RPMI7951 (cell line): Measurements from ENCODE around the gene ALDH3A2. TPM values are rescaled to one million over a fixed set of nuclear protein-coding genes. Genes with fewer than 3 reads are reported as not detected.
A peak's percentile ranks its signal among the peaks of the same experiment; 100 is the strongest.
"Not testable (repeated sequence)": the region's sequence is repeated elsewhere in the genome, so short reads cannot be mapped to it uniquely, and the experiment has no call there.

Source experiments
- DNase-seq: peaks from one replicate; pipeline ENCODE4 v3.0.0-alpha.2; 2012; ENCODE audit warnings: low read depth
- total RNA-seq: library from RNA; depleted of rRNA; stranded (reverse); fragments of >200 nt; shearing (Covaris generic); gene quantifications from 2 replicates; pipeline ENCODE4 v1.2.3, GENCODE V29; 2014

Gene ALDH3A2
- total RNA-seq, 1 experiment from 2014 or later: 44.2 TPM

DNA sequence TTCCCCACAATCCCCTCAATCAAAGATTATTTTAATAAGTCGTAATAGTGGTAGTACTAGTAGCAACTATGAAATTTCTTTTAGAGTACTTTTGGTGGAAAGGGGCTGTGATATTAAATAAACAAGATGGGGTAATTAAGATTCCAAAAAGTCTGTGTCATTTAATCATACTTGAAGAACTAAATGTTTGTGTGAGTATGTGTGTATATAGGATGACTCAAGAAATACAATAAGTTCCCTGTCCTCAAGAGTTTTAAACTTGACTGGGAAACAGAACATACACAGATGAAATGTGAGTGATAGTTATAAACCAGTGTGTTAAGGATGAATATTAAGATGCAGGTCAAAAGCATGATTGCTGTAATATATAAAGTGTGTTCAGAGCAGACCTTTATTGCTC is 2.3 kb downstream of the ALDH3A2 start:
- DNase-seq: no peak

DNA sequence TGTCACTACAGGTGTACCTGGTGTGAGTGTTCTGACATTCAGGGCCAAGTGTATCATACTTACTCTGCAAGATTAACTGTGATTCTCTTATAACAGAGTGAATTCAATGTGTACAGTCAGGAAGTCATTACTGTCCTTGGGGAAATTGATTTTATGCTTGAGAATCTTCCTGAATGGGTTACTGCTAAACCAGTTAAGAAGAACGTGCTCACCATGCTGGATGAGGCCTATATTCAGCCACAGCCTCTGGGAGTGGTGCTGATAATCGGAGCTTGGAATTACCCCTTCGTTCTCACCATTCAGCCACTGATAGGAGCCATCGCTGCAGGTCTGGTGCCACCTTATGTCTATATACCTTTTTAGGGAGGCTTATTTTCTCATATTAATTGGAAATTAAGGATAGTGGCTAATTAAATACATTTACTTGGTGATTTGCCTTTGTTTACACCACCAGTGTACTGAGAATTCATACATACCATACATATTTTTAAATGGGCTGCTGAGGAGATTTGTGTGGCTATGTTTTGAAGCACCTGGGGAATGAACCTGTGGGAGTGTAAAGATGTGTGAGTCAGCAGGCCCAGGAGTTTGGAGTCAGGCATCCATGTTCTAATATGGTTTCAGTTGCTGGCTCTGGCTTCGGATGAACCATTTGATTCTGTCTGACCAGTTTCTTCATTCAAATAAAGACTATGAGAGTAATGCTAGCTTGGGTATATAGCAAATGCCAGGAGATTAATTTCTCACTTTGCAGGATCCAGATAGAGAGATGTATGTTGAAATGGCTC is 3.1 kb downstream of the ALDH3A2 start:
- DNase-seq: no peak

GRCh38 chr17:19652595-19652994 is 4.0 kb downstream of the ALDH3A2 start:
- no peak for DNase-seq

- DNase-seq: no peak
Measured at GRCh38 chr17:19654342-19654886, 5.9 kb downstream of the ALDH3A2 start.

DNA sequence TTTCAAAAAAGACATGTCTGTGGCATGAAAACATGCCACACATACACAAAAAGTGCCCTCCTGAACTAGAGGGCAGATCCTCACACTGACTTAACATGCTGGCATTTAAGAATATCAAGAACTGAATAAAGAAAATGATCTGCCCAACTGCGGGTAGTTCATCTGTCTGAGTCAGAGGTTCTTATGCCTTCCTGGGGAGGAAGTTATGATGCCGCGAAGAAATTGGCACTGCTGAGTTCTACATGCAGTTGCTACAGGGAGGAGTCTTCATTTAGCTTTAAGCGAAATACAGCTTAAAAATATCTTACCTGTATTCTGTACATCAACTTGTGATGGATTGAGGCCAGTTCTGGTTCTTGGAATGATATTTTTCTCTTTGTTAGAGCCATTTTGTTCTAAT is 6.3 kb downstream of the ALDH3A2 start:
- DNase-seq: no peak

DNA sequence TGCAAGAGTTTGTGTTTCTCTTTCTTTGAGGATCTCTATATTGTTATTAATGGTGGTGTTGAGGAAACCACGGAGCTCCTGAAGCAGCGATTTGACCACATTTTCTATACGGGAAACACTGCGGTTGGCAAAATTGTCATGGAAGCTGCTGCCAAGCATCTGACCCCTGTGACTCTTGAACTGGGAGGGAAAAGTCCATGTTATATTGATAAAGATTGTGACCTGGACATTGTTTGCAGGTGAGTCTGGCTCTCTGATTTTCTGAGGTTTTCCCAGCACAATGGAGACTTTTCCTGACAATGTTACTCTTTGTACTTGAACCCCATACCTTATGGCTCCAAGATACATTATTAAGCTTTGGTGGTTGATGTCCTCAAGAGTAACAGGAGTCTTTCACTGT is 7.8 kb downstream of the ALDH3A2 start:
- DNase-seq: no peak

- no peak for DNase-seq
Measured at GRCh38 chr17:19656851-19657581, 8.5 kb downstream of the ALDH3A2 start.

- DNase-seq: no peak
Measured at GRCh38 chr17:19659366-19660177, 11.0 kb downstream of the ALDH3A2 start.

DNA sequence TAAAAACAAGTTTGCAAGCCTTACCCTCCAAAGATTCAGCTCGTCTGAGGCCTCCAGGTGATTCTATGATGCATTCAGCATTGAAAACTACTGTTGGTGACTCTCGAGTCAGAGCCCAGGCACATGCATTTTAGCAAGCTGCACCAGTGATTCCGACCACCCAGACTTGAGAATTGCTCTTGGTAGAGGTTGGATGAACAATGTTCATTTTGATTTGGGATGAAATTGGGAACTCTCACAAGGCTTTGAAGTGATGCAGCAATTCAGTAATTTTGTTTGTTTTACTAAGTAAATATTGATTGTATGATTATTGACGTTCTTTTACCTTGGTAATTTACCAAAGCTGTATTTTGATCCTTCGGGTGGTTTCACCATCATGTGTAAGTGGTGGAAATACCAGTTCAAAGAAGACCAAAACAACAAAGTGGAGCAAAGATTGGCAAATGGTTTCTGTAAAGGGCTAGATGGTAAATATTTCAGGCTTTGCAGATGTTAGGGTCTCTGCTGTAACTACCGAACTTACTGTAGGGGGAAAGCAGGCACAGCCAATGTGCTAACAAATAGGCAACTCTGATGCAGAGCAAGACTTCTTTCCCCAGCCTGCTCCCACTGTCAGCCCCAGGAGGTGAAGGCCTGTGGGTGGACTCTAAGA is 11.8 kb downstream of the ALDH3A2 start:
- no peak for DNase-seq

DNA sequence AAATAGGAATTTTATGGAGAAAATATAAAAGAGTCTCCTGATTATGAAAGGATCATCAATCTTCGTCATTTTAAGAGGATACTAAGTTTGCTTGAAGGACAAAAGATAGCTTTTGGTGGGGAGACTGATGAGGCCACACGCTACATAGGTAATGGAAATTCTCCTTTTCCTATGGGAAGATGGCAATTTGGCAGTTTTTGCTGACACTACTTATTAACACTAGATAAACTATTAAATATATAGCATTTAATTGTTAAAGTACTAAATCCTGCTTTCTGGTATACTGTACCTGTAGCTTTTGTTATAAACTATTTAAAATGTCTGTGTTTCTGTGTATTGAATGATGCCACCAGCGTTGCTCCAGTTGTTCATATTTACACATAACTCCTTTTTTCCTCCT is 12.6 kb downstream of the ALDH3A2 start:
- no peak for DNase-seq

DNA sequence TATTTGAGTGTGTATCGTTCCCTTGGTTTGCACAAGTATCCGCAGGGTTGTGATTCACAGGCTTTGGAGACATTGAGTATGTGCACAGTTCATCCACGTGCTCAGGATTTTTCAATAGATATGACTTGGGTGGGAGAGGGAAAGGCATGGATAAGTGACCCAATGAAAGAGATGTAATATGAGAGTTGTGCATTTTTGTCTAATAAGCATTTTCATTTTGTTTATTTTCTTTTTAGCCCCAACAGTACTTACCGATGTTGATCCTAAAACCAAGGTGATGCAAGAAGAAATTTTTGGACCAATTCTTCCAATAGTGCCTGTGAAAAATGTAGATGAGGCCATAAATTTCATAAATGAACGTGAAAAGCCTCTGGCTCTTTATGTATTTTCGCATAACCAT is 14.5 kb downstream of the ALDH3A2 start:
- no peak for DNase-seq

DNA sequence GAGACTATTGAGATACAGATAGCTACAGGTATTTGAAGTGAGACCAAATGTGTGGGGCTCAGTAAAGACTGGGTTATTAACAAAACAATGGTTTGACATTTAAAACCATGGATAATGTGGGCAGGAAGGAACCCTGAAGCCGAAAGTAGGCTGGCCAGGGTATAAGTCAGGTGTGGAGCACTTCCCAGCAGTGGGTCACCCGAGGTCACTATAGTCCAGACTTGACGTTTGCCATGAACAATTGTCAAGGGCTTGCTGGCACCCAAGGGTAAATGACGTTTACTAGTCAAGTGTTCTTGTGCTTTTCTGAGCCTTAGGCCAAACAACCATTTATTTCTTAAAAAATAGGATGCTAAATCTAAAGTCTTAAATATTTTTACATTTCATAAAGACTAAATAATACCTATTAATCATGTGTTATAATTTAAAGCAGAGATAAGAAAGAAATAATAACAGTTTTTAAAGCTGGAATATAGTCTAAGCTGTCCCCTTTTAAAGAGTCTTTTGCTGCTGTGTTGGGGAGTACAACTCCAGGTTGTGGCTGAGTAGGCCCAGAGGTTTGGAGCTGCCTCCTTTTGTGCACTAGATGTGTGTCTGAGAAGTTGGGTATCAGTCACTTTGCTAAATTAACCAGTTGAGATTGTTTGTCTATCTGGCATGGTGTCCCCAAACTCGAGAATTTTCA is 15.7 kb downstream of the ALDH3A2 start:
- DNase-seq: no peak

DNA sequence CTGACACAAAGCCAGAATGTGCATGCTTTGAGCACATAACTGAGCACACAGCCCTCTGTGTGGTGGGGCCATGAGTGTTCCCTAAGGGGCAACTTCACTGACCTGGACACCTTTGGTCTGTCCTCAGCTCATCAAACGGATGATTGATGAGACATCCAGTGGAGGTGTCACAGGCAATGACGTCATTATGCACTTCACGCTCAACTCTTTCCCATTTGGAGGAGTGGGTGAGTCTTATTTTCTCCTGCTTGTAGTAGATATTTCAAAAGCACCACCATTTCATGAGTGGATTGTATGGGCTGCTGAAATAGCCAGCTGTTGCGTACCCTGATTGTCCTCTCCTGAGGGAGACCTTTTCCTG is 16.2 kb downstream of the ALDH3A2 start:
- DNase-seq: no peak

DNA sequence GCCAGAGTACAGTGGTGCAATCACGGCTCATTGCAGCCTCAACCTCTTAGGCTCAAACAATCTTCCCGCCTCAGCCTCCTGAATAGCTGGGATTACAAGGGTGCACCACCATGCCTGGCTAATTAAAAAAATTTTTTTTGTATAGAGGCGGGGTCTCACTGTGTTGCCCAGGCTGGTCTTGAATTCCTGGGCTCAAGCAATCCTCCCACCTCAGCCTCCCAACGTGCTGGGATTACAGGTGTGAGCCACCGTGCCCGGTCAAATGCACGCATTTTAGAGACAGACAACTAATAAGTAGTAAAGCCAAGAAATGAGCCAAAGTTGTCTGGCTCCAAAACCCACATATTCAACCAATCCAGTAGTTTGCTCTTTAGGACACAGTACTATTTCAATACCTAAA is 21.1 kb downstream of the ALDH3A2 start:
- DNase-seq: not testable (repeated sequence)

- DNase-seq: no peak
Measured at GRCh38 chr17:19670908-19671307, 22.4 kb downstream of the ALDH3A2 start.

DNA sequence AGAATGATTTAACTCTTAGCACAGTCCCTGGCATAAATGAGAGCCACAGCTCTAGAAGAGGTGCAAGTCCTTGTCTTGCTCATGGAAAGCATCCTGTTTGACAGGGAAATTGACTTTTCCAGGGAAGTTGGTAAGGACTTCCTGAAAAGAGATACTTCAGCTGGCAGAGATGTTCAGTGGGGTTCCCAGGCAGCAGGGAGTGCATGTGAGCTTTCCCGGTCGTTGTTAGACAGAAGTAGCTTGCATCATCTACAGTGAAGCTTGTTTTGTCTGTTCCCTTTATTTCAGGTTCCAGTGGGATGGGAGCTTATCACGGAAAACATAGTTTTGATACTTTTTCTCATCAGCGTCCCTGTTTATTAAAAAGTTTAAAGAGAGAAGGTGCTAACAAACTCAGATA is 22.9 kb downstream of the ALDH3A2 start:
- DNase-seq: no peak

GRCh38 chr17:19672009-19672750 is 23.6 kb downstream of the ALDH3A2 start:
- peak; percentile 31 for DNase-seq

DNA sequence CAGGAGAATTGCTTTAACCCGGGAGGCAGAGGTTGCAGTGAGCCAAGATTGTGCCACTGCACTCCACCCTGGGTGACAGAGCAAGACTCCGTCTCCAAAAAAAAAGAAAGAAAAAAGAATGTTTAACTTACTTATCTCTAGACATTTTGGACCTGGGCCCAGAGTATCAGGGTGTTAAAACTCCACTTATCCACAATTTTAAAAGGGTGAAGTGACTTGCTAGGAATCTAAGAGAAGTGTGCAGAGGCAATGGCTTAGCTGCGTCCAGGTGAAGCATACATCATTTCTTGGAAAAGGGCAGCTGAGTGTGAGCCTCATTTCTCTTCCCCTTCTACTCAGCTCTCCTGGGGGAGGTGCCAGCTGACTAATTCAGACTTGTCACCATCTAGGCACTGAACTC is 25.1 kb downstream of the ALDH3A2 start:
- DNase-seq: no peak

- no peak for DNase-seq
Measured at GRCh38 chr17:19676896-19677295, 28.3 kb downstream of the ALDH3A2 start.

DNA sequence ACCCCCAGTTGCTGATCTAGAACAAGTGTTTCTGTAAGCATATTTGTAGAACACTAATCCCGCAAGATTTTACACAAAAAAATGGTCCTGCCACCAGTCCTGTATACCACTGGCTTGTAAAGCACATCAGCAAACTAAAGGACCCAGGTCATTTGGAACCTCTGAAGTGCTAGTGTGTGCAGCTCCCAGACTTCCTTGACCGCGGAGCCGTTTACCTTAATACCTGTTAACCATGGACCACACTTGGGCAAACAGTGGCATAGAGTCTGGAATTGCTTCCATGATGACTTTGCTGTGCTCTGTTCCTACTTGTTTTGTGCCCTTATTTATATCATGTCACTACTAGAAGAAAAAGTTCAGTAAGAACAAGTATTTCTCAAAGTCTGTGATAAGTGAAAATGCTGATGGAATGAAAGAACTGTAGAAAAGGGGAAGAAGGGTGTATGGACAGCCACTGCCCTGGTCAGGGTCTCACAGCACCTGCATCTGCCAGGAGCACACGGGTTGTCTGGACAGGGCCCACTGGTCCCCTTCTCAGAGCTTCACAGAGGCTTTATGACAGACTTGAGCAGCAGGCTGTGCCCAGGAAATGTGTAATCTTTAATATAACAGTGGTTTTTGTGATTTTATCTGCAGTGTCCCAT is 29.3 kb downstream of the ALDH3A2 start:
- no peak for DNase-seq
